CD4-positive, alpha-beta T cell treated with Interleukin-2 at 100 ng/mL for 4 hours (primary cell): ENCODE measurements around the gene PABPC1L.
A peak's percentile ranks its signal among the peaks of the same experiment; 100 is the strongest.

Source experiments
- DNase-seq: peaks from one replicate; pipeline ENCODE4 v3.0.0-alpha.2; 2020; ENCODE audit warnings: low spot score

Gene PABPC1L

GRCh38 chr20:44966030-44966961, 56.4 kb downstream of the PABPC1L start, which contains the start of gene STK4:
Gene STK4, plus strand, starts transcription at chr20:44966512. Its CDS starts 57 bp downstream, at chr20:44966569.
- peak; percentile 95 for DNase-seq

- peak; percentile 63 for DNase-seq
Observed at GRCh38 chr20:44967207-44967807, 57.4 kb downstream of the PABPC1L start.

- peak; percentile 65 for DNase-seq
Observed at GRCh38 chr20:44969300-44969894, 59.5 kb downstream of the PABPC1L start.

GRCh38 chr20:44970243-44970757, 60.4 kb downstream of the PABPC1L start:
- DNase-seq, result peak; percentile 68

GRCh38 chr20:44973053-44973452, 63.2 kb downstream of the PABPC1L start:
- DNase-seq, result no peak

GRCh38 chr20:44976698-44977097, 66.8 kb downstream of the PABPC1L start:
- DNase-seq, result no peak

- DNase-seq, result peak; percentile 79
Observed at GRCh38 chr20:44979090-44979621, 69.3 kb downstream of the PABPC1L start.

GRCh38 chr20:44981736-44982406, 72.0 kb downstream of the PABPC1L start:
- DNase-seq, result no peak

- no peak for DNase-seq
Observed at GRCh38 chr20:44983093-44983674, 73.3 kb downstream of the PABPC1L start.

GRCh38 chr20:44988631-44989171, 78.8 kb downstream of the PABPC1L start:
- no peak for DNase-seq
